ENCODE data around the gene C1R.

Gene C1R

GRCh38 chr12:7096979-7097378 is 4.7 kb upstream of the C1R start:
- no peak for DNase-seq (ENCODE audit: extremely low read depth, low read depth)
- no peak for TF ChIP-seq CTCF (IDR thresholded peaks at IDR 0.05; ENCODE audit: low read depth, low read length)

GRCh38 chr12:7096006-7096932 is 4.0 kb upstream of the C1R start:
- no peak for TF ChIP-seq CTCF (IDR thresholded peaks at IDR 0.05; ENCODE audit: low read depth, low read length)
- DNase-seq (ENCODE audit: extremely low read depth, low read depth), result no peak

GRCh38 chr12:7093892-7094291 is 1.6 kb upstream of the C1R start:
- TF ChIP-seq CTCF (IDR thresholded peaks at IDR 0.05; ENCODE audit: low read depth, low read length), result no peak
- no peak for DNase-seq (ENCODE audit: extremely low read depth, low read depth)

GRCh38 chr12:7093486-7093885 is 1.2 kb upstream of the C1R start:
- DNase-seq (ENCODE audit: extremely low read depth, low read depth), result no peak

GRCh38 chr12:7092986-7093460 is 778 bp upstream of the C1R start:
- no peak for DNase-seq (ENCODE audit: extremely low read depth, low read depth)
- TF ChIP-seq CTCF (IDR thresholded peaks at IDR 0.05; ENCODE audit: low read depth, low read length), result no peak

More at GRCh38 chr12:7093486-7093885, 1.2 kb upstream of the C1R start:
- TF ChIP-seq CTCF (IDR thresholded peaks at IDR 0.05; ENCODE audit: low read depth, low read length), result no peak

GRCh38 chr12:7091660-7092228 is 501 bp downstream of the C1R start:
- DNase-seq (ENCODE audit: extremely low read depth, low read depth), result no peak
- TF ChIP-seq CTCF (IDR thresholded peaks at IDR 0.05; ENCODE audit: low read depth, low read length), result no peak

GRCh38 chr12:7091171-7091570 is 1.1 kb downstream of the C1R start:
- TF ChIP-seq CTCF (IDR thresholded peaks at IDR 0.05; ENCODE audit: low read depth, low read length), result no peak

More at GRCh38 chr12:7091171-7091570, 1.1 kb downstream of the C1R start:
- DNase-seq (ENCODE audit: extremely low read depth, low read depth), result no peak
